Nephron progenitor cell (in vitro differentiated cells): ENCODE measurements around the gene PRR18.

Experiments used
- DNase-seq: peaks from one replicate; pipeline ENCODE4 v3.0.0; 2021
- H3K27ac Mint-ChIP-seq: 2 replicates; pipeline ENCODE4 v1.8.0; 2021; ENCODE audit warnings: mild to moderate bottlenecking, moderate library complexity, mixed read lengths
- H3K27me3 Mint-ChIP-seq: 2 replicates; pipeline ENCODE4 v1.8.0; 2021; ENCODE audit warnings: mild to moderate bottlenecking, low read depth, mixed read lengths; ENCODE audit not compliant: poor library complexity
- H3K36me3 Mint-ChIP-seq: 2 replicates; pipeline ENCODE4 v1.8.0; 2021; ENCODE audit warnings: low read depth, mixed read lengths
- H3K4me1 Mint-ChIP-seq: 2 replicates; pipeline ENCODE4 v1.8.0; 2021; ENCODE audit warnings: mixed read lengths
- H3K4me3 Mint-ChIP-seq: 2 replicates; pipeline ENCODE4 v1.8.0; 2021; ENCODE audit warnings: mild to moderate bottlenecking, moderate library complexity, mixed read lengths
- H3K9me3 Mint-ChIP-seq: 2 replicates; pipeline ENCODE4 v1.8.0; 2021; ENCODE audit warnings: mild to moderate bottlenecking, moderate library complexity, mixed read lengths
- TF ChIP-seq, protein P1 (sequence below): fragments of 200-600 bp; sonication (generic); IDR thresholded peaks from 2 replicates; pipeline ENCODE4 v1.5.0; 2021; ENCODE audit warnings: antibody characterized with exemption

Gene PRR18

DNA sequence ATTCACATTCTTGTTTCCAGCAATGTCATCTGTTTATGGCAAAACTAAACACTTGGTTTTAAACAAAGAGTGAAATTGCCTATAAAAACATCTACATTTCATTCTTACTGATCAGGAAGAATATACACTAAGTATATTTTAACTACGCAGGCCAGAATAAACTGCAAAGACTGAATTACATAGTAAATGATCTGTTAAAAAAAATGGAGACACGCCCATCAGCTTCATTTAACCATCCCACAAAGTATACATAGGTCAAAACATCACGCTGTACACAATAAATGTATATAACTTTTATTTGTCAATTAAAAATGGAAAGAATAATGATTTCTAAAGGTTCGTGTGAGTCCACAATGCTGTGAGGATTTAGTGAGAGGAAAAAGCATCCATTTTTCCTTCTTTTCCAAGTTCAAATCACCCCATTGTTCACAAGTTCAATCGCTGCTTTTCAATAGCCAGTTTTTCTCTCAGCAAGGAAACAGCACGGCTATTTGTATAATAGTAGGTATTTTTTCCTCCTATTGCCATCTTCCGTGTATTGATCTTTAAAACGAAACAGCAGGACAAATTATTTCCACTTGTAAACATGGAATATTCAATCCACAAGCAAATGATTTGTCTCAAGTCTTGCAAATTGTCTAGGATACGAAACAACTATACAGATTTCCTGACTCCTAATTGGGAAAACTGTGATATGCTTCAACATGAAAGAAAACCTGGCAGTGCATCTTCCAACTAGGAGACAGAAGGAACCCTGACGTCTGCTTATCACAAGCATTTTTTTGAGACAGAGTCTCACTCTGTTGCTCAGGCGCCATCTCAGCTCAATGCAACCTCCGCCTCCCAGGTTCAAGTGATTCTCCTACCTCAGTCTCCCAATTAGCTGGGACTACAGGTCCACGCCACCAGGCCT, 23.6 kb upstream of the PRR18 start:
- no peaks in the 10 kb centered on the region for H3K9me3 Mint-ChIP-seq
- H3K36me3 Mint-ChIP-seq = peaks cover 35% of the 10 kb centered on the region
- TF ChIP-seq, protein P1, sequence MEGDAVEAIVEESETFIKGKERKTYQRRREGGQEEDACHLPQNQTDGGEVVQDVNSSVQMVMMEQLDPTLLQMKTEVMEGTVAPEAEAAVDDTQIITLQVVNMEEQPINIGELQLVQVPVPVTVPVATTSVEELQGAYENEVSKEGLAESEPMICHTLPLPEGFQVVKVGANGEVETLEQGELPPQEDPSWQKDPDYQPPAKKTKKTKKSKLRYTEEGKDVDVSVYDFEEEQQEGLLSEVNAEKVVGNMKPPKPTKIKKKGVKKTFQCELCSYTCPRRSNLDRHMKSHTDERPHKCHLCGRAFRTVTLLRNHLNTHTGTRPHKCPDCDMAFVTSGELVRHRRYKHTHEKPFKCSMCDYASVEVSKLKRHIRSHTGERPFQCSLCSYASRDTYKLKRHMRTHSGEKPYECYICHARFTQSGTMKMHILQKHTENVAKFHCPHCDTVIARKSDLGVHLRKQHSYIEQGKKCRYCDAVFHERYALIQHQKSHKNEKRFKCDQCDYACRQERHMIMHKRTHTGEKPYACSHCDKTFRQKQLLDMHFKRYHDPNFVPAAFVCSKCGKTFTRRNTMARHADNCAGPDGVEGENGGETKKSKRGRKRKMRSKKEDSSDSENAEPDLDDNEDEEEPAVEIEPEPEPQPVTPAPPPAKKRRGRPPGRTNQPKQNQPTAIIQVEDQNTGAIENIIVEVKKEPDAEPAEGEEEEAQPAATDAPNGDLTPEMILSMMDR = no peak
- no peak overlapping the region for H3K4me3 Mint-ChIP-seq
- DNase-seq = no peak
- H3K4me1 Mint-ChIP-seq = peaks cover 14% of the 10 kb centered on the region
- H3K27ac Mint-ChIP-seq = no peak overlapping the region
- H3K27me3 Mint-ChIP-seq = no peaks in the 10 kb centered on the region

DNA sequence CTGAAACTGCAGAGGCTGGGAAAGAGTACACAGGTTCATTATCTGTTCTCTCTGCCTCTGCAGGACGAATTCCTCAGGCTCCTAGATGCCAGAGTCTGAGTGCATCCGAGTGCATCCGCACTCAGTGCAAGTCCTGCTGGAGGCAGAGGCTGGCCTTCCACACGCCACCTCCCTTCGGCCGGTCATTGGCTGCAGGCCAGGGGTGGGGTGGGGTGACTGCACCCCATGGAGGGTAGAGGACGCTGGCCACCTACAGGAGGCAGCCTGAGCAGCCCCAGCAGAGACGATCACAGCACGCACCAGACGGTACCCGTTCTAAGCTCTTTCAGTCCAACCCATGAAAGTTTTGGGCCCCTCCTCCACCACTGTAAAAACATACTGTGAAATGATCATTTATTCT, 22.4 kb upstream of the PRR18 start:
- Mint-ChIP-seq H3K4me3 (no peak overlapping the region), H3K27ac (no peak overlapping the region), H3K36me3 (peaks cover 34% of the 10 kb centered on the region), H3K4me1 (peaks cover 14% of the 10 kb centered on the region), H3K9me3 (no peaks in the 10 kb centered on the region), H3K27me3 (no peaks in the 10 kb centered on the region)
- peak; percentile 67 for DNase-seq
- TF ChIP-seq, protein P1 = no peak

DNA sequence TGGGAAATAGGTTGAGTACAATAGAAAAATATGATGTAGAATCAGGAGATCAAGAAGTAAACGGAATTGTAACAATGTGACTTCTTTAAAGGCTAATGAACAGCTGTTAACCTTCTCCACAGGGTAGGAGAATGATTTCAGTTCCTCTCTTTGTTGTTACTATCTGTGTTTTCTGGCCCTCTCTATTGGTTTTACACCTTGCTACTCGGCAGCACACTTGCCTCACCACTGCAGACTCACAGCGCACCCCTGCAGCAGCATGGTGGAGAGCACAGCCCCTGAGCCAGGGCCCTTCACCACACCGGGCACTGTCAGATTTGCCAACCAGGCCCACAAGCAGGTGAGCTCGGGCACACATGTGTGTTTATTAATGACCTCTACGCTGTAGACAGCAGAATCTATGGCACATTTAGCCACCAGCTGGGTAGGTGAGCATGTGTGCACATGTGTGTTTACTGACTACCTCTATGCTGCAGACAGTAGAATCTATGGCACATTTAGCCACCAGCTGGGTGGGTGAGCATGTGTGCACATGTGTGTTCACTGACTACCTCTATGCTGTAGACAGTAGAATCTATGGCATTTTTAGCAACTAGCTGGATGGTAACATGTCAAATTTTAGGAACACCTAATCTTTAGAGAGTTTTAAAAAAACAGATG, 17.3 kb upstream of the PRR18 start:
- Mint-ChIP-seq H3K27me3 (no peaks in the 10 kb centered on the region), H3K27ac (no peak overlapping the region), H3K36me3 (peaks cover 43% of the 10 kb centered on the region), H3K4me1 (peaks cover 2% of the 10 kb centered on the region), H3K9me3 (no peaks in the 10 kb centered on the region), H3K4me3 (no peak overlapping the region)
- TF ChIP-seq, protein P1 = no peak
- no peak for DNase-seq

DNA sequence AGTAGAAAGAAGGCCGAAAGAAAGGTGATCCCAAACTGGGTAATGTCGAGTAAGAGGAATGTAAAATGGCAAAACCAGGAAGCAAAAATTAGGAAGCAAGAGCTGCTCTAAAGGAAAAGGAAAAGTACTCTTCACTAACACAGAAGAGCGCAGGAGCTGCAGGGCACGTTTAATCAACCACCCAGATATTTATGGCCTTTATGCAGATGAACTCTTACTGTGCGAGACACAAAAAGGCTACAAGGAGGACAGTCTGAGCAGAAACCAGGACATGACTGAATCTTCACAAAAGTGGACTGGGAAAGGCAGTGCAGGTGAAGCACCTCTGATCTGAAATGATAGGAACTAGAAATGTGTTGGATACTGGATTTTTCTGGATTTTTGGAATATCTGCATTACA, 15.2 kb upstream of the PRR18 start:
- DNase-seq = no peak

DNA sequence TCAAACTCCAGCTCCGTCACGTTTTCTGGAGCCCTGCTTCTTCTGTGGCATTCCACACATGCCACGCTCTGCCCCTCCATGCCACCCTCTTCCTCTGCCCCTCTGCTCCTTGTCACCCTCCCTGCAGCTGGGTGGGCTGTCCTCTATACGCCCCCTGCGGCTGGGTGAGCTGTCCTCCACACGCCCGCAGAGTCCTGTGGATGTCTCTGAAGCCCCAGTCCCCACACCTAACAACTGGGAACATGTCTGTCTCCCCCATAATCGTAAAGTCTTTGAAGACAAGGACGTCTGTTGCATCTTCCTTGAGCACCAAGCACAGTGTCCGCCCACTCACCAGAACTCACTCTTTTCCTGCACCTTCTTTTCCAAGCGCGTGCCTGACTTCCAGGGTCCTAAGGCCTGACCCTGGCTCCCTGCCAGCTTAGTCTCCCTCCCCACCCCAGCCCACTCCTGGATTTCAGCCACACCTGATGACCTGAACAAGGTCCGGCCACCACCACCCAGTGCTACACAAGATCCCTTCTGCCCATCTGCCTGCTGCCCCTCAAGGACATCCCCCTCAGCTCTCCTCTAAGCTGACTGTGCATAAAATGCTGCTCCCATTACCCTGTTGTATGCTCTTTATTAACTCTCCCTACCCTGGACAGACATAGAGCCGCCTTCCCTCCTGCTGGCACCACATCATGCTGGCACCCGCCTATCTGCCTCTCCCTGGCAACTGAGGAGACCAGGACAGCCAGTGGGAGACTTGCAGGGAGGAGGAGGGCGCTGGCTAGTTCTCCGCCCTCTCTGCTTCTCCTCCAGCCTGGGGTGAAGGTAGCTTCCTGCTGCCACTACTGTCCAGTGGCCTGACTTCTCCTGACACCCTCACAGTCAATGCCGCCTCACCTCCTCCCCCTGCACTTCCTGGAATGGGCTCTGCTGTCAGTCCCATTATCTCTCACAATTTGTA, 10.7 kb upstream of the PRR18 start:
- Mint-ChIP-seq H3K9me3 (no peaks in the 10 kb centered on the region), H3K4me3 (no peak overlapping the region), H3K36me3 (peaks cover 15% of the 10 kb centered on the region), H3K4me1 (peaks cover 18% of the 10 kb centered on the region), H3K27ac (peak overlapping the region; percentile 84), H3K27me3 (no peaks in the 10 kb centered on the region)
- TF ChIP-seq, protein P1 = no peak
- DNase-seq = no peak

More for the DNA sequence above, 15.2 kb upstream of the PRR18 start:
- H3K36me3 Mint-ChIP-seq = peaks cover 35% of the 10 kb centered on the region
- H3K27ac Mint-ChIP-seq = no peak overlapping the region
- H3K27me3 Mint-ChIP-seq = no peaks in the 10 kb centered on the region
- H3K4me1 Mint-ChIP-seq = peaks cover 12% of the 10 kb centered on the region
- TF ChIP-seq, protein P1 = no peak
- H3K9me3 Mint-ChIP-seq = no peaks in the 10 kb centered on the region
- H3K4me3 Mint-ChIP-seq = no peak overlapping the region
